GM21529 (cell line): ENCODE data around the gene CUX1.

ENCODE experiments used
- ATAC-seq: cut with Tn5 transposase; IDR thresholded peaks from one replicate; pipeline ENCODE4 v1.9.1; 2021; ENCODE audit not compliant: unreplicated experiment

CUX1 gene

GRCh38 chr7:101952355-101953247 is 135.2 kb downstream of the CUX1 start:
- no peak for ATAC-seq

GRCh38 chr7:101953248-101953819 is 135.9 kb downstream of the CUX1 start:
- peak; percentile 64 for ATAC-seq

- no peak for ATAC-seq
Measured at GRCh38 chr7:101954499-101954898, 137.1 kb downstream of the CUX1 start.

GRCh38 chr7:101956130-101956529 is 138.7 kb downstream of the CUX1 start:
- ATAC-seq, result no peak

- ATAC-seq, result peak; percentile 57
Measured at GRCh38 chr7:101957744-101958525, 140.5 kb downstream of the CUX1 start.

GRCh38 chr7:101959342-101959741 is 141.9 kb downstream of the CUX1 start:
- ATAC-seq, result no peak

- no peak for ATAC-seq
Measured at GRCh38 chr7:101959829-101960228, 142.4 kb downstream of the CUX1 start.

GRCh38 chr7:101960323-101960722 is 142.9 kb downstream of the CUX1 start:
- no peak for ATAC-seq

GRCh38 chr7:101960985-101961708 is 143.7 kb downstream of the CUX1 start:
- no peak for ATAC-seq

- ATAC-seq, result no peak
Measured at GRCh38 chr7:101961811-101962210, 144.4 kb downstream of the CUX1 start.

GRCh38 chr7:101963693-101964092 is 146.3 kb downstream of the CUX1 start:
- ATAC-seq, result no peak

GRCh38 chr7:101964680-101965452 is 147.4 kb downstream of the CUX1 start:
- no peak for ATAC-seq

- no peak for ATAC-seq
Measured at GRCh38 chr7:101968720-101969466, 151.5 kb downstream of the CUX1 start.

GRCh38 chr7:101969997-101970585 is 152.7 kb downstream of the CUX1 start:
- no peak for ATAC-seq

- no peak for ATAC-seq
Measured at GRCh38 chr7:101970801-101971200, 153.4 kb downstream of the CUX1 start.

- no peak for ATAC-seq
Measured at GRCh38 chr7:101971457-101971856, 154.0 kb downstream of the CUX1 start.

- no peak for ATAC-seq
Measured at GRCh38 chr7:101972627-101973026, 155.2 kb downstream of the CUX1 start.

- ATAC-seq, result no peak
Measured at GRCh38 chr7:101973130-101973529, 155.7 kb downstream of the CUX1 start.

GRCh38 chr7:101974393-101974792 is 157.0 kb downstream of the CUX1 start:
- no peak for ATAC-seq
